IPS DF 19.7 (cell line): ENCODE measurements around the gene C2CD2.

Experiments
- DNase-seq: peaks from one replicate; pipeline ENCODE4 v3.0.0-alpha.2; 2013; ENCODE audit warnings: low read depth, low spot score

C2CD2 gene

DNA sequence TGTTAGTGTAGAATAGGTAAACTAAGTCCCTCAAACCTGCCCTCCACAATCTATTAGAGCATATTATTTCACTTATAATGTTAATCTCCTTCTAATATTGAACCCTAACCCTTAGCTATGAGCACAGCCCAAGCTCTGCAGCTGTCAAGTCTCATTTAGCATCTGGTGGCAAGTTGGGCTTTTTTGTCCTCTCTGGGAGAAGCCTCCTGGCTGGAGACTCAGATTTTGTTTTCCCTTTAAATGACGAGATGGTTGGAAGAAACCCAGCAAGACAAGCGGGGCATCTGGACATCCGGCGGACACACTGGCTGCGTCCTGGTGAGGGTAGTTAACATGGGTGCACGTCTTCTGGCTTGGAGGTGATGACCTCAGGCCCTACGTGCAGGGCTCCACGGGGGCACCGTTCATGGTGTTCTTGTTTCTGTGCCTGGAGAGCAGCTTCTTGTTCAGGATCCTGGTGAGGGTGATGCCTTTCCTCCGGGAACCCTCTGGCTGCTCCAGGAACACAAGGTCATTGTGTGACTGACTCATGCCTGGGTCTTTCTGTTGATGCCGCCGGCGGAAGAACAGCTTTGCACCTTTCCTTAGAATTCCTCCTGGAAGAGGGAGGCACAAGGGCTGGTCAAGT, 65.0 kb downstream of the C2CD2 start:
- no peak for DNase-seq

- no peak for DNase-seq
Measured at GRCh38 chr21:41887667-41888066, 66.2 kb downstream of the C2CD2 start.

DNA sequence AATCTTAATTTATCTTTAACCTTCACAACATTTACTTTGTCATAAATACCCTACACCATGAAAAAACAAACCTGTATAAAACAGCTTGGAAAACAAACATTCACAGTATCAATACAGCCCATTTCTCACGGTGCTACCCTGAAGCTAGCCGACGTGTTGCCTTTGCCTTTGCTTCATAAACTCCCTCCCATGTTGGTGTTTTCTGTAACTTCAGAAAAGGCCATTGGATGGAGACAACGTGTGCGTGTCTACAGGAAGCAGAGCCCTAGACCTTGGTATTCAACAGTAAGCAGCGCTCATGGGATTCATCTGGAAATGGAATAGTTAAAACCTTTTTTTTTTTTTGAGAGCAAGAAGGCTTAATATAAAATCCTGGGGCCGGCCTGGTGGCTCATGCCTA, 67.5 kb downstream of the C2CD2 start:
- DNase-seq: no peak

DNA sequence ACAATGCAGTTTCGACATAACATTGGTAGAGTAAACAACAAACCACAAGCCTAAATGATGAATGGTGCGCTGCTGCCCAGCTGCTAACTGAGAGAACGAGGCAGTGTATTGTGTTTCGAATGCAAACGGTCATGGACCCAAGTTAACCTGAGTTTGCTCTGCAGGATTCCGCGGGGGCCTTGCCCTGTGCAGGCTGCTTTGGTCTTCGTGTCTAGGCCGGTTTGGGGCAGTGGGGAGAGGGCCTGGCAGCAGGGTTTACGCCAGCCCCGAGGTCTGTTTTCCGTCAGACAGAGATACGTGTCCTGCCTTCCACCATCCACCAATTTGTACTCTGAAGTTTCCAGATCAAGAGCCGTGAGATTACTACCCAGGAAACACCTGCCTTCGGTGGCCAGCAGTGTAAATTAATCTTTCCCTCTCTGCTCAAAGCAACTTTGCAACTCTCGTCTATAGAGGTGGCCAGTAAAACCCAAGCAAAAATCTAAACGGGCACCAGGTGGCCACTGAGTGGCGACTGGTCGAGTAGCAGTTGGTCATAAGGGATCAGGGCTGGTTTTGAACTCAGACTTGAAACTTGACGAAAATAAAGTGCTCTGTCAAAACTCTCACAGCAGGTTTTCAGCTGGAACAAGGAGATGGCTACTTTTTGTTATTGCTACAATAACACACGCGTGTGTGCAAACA, 68.3 kb downstream of the C2CD2 start:
- DNase-seq: no peak

- DNase-seq: no peak
Measured at GRCh38 chr21:41884501-41885030, 69.3 kb downstream of the C2CD2 start.

- no peak for DNase-seq
Measured at GRCh38 chr21:41883582-41883981, 70.2 kb downstream of the C2CD2 start.

DNA sequence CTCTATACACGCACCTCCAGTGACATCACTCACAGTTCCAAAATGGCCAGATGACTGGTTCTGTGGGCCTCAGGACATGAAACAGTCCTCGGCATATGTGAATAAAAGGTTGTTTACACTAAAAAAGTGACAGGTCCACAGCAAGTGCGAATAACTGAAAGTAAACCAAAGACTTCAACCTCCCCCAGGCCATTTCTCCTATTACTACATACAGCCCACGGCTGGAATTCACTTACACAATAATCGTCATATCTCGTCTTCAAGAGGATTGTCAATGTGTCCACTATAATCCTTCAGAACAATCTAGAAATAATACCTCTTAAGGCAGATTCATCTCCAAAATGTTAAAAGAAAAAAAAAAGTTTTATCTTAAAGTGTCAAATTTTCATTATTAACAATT, 72.8 kb downstream of the C2CD2 start:
- no peak for DNase-seq

DNA sequence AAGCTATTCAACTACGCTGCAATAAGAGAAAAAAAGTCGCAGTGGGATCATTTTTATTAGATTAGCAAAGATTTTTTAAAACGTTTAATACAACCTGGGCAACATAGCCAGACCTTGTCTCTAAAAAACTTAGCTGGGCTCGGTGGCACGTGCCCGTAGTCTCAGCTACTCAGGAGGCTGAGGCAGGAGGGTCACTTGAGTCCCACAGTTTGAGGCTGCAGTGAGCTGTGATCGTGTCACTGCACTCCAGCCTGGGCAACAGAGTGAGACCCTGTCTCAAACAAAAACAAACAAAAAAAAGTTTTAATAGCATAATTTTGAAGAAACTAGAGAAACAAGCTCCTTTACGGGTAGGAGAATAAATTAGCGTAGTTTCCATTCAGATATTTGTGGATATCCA, 73.7 kb downstream of the C2CD2 start:
- DNase-seq: no peak

DNA sequence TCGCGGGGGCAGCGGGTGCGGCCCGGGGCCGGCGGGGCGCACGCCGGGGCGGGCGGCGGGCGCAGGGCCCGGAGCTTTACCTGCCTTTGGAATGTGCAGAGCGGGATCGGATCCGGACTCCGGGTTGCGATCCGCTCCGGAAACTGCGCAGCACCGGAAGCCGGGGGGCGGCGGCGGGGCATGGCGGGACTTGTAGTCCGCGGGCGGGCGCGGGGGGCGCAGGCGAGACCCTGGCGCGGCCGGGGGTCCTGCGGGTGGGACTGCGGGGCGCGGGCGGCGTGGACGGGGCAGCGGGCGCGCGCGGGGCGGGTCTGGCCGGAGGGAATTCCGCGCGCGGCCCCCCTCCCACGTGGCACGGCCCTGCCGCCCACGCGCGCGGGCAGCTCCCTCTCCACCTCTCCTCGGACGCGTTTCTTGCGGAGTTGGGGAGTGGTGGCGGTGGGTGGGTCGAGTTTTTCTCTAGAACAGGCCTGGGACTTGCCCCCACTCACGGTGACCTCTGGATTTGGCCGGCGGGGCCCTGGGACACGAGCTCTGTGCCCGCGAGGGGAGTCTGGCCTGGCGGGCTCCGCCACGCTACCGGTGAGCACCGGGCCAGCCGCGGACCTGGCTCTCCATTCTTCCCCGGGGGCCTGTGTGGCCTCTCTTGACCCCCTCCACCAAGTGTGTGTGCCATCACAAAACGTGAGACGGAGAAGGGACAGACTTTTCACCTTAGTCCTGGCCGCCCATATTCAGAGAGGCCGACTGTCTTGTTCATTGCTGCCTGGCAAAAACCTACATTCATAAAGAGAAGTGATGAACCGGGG, 74.4 kb downstream of the C2CD2 start, which contains the start of gene PRDM15:
PRDM15 (minus strand) TSS at position 155 of the 809 bp plus-strand sequence. CDS start 18,981 bp downstream, outside the sequence.
- DNase-seq: no peak

DNA sequence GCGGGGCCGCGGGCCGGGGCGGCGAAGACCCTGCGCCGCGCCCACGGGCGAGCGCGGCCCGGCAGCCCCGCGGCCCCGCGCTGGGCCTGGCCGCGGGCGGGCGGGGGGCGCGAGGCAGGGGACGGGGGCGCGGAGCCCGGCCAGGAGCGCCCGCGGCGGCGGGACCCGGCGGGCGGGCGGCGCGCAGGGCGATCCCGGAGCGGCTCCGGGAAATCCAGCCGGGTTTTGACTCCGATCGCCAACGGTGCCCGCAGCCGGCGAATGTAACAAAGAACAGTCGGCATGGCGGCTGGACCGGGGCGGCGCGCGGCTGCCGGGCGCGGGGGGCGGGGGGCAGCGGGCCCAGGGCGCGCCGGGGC, 75.0 kb downstream of the C2CD2 start:
- no peak for DNase-seq

DNA sequence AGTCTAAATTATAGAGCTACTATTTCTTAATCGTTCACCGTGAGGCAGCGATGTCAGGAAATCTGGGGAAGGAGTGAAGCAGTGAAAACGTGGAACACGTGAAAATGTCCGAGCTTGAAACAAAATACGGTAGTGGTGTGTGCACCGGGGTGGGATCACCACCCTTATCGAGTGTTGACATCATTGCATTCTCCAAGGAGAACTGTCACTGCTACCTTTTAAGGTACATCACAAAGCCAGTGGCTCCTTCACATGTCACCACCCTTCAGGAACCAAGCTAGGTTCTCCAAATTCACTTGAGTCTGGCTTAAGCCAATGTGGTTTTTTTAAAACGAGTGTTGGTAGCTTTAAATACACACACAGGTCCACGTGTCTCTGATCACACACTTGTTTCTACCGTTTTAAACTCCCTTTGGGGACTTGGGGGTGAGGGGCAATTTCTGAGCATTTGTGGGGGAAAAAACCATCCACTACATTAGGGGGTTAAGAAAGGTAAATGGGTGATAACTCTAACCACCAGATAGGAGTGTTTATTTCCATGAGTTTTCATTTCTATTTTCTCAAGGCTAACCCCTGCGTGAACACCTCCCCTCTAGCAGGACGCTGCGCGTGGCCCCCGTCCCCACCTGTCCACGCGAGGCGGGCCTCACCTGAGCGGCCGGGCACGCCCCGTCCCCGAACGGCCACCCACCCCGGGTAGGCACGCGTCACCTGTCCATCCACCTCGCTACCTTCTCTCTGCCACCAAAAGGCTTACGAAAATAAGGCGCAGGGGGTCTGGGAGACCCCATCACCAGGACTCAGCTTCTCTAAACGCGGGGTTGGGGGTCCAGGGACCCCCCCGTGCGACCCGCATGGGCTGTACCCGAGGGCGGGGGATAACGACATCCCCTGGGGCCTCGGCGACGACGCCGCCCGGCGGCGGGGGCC, 75.7 kb downstream of the C2CD2 start:
- no peak for DNase-seq

DNA sequence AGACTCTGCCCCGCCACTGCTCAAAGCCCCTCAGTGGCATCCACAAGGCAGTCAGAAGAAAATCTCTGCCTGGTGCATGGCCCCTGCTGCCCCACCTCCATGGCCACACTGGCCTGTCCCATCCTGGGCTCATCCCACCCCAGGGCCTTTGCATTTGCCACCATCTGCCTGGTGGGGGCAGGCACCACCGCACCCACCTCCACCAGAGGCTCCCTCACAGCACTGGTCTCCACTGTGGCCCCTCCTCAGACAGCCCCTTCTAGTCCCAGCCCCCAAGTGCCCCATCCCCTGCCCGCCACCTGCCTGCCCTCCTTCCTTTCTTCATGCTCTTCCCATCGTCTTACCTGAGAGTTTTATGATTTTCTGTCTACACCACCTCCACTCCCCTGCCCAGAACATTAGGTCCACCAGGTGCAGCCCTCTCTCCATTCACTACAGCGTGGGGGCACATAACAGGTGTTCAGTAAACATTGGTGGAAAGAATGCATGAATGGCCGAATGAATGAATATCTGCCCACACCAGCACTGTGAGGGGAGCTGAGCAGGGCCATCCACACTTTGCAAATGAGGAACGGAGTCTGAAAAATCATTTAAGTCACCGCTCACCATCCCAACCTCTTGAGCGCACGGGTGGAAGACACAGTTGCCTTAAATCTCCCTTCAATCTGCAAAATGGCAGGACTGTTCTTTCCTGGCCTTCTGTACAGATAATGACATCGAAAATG, 76.7 kb downstream of the C2CD2 start:
- DNase-seq: no peak

DNA sequence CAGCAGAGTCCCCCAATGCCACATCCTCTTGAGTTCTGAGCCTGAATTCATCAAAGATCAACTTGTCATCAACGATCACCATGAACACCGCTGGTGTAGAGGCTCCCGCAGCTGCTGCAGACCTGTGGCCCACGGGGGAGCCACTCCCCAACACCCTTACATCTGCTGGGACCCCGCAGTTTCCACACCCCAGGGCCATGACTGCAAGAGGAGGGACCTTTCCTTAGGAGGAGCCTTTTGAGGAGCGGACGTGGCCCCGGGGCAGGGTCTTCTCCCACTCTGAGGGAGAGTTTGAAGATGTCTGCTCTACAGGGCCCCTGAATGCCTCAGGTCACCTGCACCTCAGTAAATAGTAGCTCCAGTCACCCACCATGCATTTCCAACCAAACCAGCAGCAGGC, 77.4 kb downstream of the C2CD2 start:
- DNase-seq: no peak

DNA sequence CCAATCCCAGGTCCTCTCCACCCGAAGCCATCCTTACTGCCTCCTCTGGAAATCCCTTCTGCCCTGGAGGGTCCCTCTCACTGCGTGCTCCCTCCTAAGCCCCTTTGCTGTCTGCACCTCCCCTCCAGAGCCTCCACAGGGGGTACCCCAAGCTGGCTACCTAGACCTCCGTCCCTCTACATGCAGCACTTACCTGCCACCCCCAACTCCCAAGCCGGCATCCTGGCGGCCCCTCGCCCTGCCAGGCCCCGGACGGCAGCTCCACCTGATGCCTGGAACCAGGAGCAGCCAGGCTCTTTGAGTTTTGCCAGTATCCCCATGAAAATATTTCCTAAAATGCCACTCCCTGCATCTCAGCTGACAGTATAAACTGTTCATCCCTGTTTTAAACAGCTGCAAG, 78.7 kb downstream of the C2CD2 start:
- no peak for DNase-seq

DNA sequence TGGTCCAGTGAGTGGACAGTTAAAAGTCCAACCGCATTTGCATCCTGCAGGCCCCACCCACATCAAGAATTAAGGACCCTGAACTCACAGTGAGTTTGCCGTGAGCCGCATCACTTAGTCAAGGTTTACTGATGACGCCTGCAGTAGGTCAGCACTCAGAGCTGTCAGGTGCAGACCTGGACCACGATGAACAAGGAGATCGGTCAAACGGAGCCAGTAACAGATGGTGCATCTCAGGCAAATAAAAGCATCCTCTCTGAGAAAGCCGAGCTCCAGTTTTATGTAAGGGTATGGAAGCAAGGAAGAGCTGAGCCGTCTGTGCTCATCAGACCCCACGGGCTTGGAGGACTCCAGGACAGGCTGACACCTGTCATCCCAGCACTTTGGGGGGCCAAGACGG, 79.2 kb downstream of the C2CD2 start:
- no peak for DNase-seq

DNA sequence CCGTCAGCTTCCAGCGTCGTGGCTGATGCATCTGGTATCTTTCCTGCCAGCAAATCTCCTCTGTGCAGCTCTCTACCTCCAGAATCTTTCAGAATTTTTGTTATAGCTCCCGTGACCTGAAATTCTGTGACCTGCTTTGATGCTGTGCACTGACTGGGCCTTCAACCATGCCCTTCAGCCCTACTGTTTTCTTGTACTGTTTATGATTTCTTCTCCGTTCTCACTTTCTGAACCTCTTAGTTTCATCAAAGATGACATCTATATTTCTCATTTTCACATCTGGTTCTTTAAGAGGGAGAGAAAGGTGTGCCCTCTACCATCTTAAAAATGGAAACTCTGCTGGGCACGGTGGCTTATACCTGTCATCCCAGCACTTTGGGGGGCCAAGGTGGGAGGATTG, 80.4 kb downstream of the C2CD2 start:
- DNase-seq: no peak

GRCh38 chr21:41873005-41873404, 80.8 kb downstream of the C2CD2 start:
- DNase-seq: no peak

DNA sequence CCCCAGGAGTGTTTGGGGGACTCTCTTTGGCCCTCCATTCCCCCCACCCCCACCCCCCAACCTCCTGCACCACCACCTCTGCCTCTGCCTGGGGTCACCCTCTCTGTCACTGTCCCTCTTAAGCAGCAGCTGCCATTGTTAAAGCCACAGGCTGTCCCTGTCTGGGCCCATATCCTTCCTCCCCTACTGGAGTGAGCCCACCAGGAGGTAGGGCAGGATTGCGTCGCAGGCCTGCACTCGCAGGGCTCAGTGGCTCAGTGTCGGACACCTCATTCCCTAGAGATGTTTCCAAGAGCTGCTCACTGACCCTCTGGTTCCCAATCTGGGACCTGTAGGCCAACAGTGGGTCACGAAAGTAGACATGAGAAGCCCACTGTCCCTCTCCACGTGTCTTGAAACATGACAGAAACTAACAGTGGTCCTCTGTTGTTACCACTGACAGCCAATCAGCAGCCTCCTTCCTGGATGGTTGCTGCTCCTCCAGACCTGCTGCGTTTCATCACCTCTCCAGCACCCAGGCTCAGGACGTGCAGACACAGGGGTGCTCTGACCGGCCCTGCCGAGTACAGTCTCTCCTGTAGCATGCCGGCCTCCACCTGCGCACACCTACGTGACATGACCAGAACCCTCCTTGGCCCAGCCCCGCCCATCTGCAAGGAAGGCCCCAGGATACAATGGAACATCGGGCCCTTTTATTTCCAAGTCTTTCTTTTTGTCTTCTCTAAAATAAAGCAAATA, 82.4 kb downstream of the C2CD2 start:
- no peak for DNase-seq

- DNase-seq: no peak
Measured at GRCh38 chr21:41869771-41870170, 84.0 kb downstream of the C2CD2 start.

DNA sequence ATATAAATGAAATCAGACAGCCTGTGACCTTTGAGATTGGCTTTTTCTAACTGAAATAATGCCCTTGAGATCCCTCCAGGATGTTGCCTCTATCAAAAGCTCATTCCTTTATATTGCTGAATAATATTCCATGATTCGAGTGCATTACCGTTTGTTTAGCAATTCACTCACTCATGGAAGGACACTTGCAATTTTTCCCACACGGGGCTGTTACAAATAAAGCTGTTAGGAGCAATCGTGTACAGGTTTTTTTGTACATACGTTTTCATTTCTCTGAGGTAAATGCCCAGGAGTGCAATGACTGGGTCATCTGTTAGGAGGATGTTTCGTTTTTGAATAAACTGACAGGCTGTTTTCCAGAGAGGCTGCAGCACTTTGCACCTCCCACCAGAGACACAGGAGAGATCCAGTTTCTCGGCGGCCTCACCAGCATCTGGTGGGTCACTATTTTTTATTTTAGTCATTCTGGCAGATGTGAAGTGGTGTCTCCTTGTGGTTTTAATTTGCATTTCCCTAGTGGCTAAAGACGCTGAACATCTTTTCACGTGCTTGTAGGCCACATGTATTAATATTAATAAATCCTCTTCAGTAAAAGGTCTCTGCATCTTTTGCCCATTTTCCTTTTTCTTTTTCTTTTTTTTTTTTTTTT, 85.6 kb downstream of the C2CD2 start:
- DNase-seq: no peak
